GM21619 (cell line): ENCODE measurements around the gene DSC2.
"Not testable (repeated sequence)": the region's sequence is repeated elsewhere in the genome, so short reads cannot be mapped to it uniquely, and the experiment has no call there.

Source experiments
- ATAC-seq: cut with Tn5 transposase; IDR thresholded peaks from one replicate; pipeline ENCODE4 v1.9.1; 2021; ENCODE audit not compliant: unreplicated experiment

The DSC2 gene

GRCh38 chr18:31045599-31045998, 56.6 kb downstream of the DSC2 start:
- no peak for ATAC-seq

- ATAC-seq: no peak
These were observed 57.3 kb downstream of the DSC2 start for GRCh38 chr18:31044926-31045325.

GRCh38 chr18:31043709-31044108, 58.5 kb downstream of the DSC2 start:
- ATAC-seq: no peak

- no peak for ATAC-seq
These were observed 59.6 kb downstream of the DSC2 start, which contains the start of gene DSC3 for GRCh38 chr18:31042406-31043181. TSS of gene DSC3 (minus strand) at chr18:31042742. CDS start at chr18:31042660, 82 bp downstream.

GRCh38 chr18:31042084-31042405, 60.2 kb downstream of the DSC2 start:
- no peak for ATAC-seq

- no peak for ATAC-seq
These were observed 60.7 kb downstream of the DSC2 start for GRCh38 chr18:31041271-31042083.

- ATAC-seq: no peak
These were observed 61.4 kb downstream of the DSC2 start for GRCh38 chr18:31040686-31041270.

- ATAC-seq: no peak
These were observed 62.8 kb downstream of the DSC2 start for GRCh38 chr18:31039426-31039825.

GRCh38 chr18:31037686-31038085, 64.5 kb downstream of the DSC2 start:
- not testable (repeated sequence) for ATAC-seq

GRCh38 chr18:31034541-31034940, 67.7 kb downstream of the DSC2 start:
- no peak for ATAC-seq

- ATAC-seq: no peak
These were observed 71.5 kb downstream of the DSC2 start for GRCh38 chr18:31030574-31031278.

GRCh38 chr18:31015715-31016434, 86.3 kb downstream of the DSC2 start:
- ATAC-seq: no peak

GRCh38 chr18:31011455-31011854, 90.8 kb downstream of the DSC2 start:
- ATAC-seq: not testable (repeated sequence)

- no peak for ATAC-seq
These were observed 91.6 kb downstream of the DSC2 start for GRCh38 chr18:31010601-31011000.
